Coronary artery (tissue), 2 donors: ENCODE results near the gene PABPC1L.

Experiments used
- DNase-seq: peaks from one replicate; pipeline ENCODE4 v3.0.0-alpha.2; 2017; ENCODE audit warnings: low spot score
- H3K27ac ChIP-seq, 2 donors: fragments of 200-600 bp; sonication (generic); one replicate each; pipeline ENCODE4 v1.5.1; 2016 to 2019
- H3K4me3 ChIP-seq: fragments of 200-600 bp; sonication (generic); 2 replicates; pipeline ENCODE4 v1.5.1; 2016; ENCODE audit warnings: mild to moderate bottlenecking, moderate library complexity
- CTCF ChIP-seq: fragments of 200-600 bp; sonication (generic); IDR thresholded peaks from one replicate; pipeline ENCODE4 v1.5.1; 2019; ENCODE audit warnings: antibody characterized with exemption

The PABPC1L gene

GRCh38 chr20:44904377-44904776, 5.5 kb upstream of the PABPC1L start:
- H3K4me3 ChIP-seq = no peak overlapping the region
- no peak overlapping the region for H3K27ac ChIP-seq
- no peak for DNase-seq
- no peak for TF ChIP-seq CTCF

GRCh38 chr20:44908987-44909871, 631 bp upstream of the PABPC1L start:
- TF ChIP-seq CTCF = no peak
- Histone ChIP-seq H3K4me3 (peak overlapping the region; percentile 90), H3K27ac (no peak overlapping the region)
- no peak for DNase-seq

GRCh38 chr20:44910690-44911262, 916 bp downstream of the PABPC1L start:
- DNase-seq = no peak
- no peak overlapping the region for H3K27ac ChIP-seq
- H3K4me3 ChIP-seq = peak overlapping the region; percentile 90
- TF ChIP-seq CTCF = no peak

GRCh38 chr20:44911264-44911921, 1.5 kb downstream of the PABPC1L start:
- no peak for DNase-seq

GRCh38 chr20:44912189-44912588, 2.3 kb downstream of the PABPC1L start:
- Histone ChIP-seq H3K27ac (no peak overlapping the region), H3K4me3 (no peak overlapping the region)
- TF ChIP-seq CTCF = no peak
- DNase-seq = no peak

More at GRCh38 chr20:44911264-44911921, 1.5 kb downstream of the PABPC1L start:
- TF ChIP-seq CTCF = no peak
- no peak overlapping the region for H3K4me3 ChIP-seq
- no peak overlapping the region for H3K27ac ChIP-seq

GRCh38 chr20:44914924-44915323, 5.1 kb downstream of the PABPC1L start:
- H3K4me3 ChIP-seq = no peak overlapping the region
- TF ChIP-seq CTCF = no peak
- DNase-seq = no peak
- no peak overlapping the region for H3K27ac ChIP-seq
